Neuronal stem cell (in vitro differentiated cells): ENCODE measurements around the gene DOK1.

Experiments
- DNase-seq: peaks from one replicate; pipeline ENCODE4 v3.0.0-alpha.2; 2013; ENCODE audit warnings: low spot score
- H2AFZ ChIP-seq: one replicate; pipeline ENCODE4 v1.6.1; 2013; ENCODE audit warnings: mild to moderate bottlenecking, low read length, inconsistent platforms
- H2AK5ac ChIP-seq: 2 replicates; pipeline ENCODE4 v1.6.1; 2013; ENCODE audit warnings: low read depth, mild to moderate bottlenecking, inconsistent platforms, low read length, moderate library complexity, mixed read lengths
- H2BK120ac ChIP-seq: 2 replicates; pipeline ENCODE4 v1.6.1; 2013; ENCODE audit warnings: low read depth, mild to moderate bottlenecking, inconsistent platforms, low read length, moderate library complexity, mixed read lengths
- H2BK12ac ChIP-seq: one replicate; pipeline ENCODE4 v1.6.1; 2013; ENCODE audit warnings: low read length, inconsistent platforms
- H2BK15ac ChIP-seq: 2 replicates; pipeline ENCODE4 v1.6.1; 2013; ENCODE audit warnings: mild to moderate bottlenecking, low read length, inconsistent platforms, mixed read lengths
- H2BK5ac ChIP-seq: one replicate; pipeline ENCODE4 v1.6.1; 2013; ENCODE audit warnings: inconsistent platforms, mild to moderate bottlenecking, low read length, moderate library complexity
- H3K14ac ChIP-seq: one replicate; pipeline ENCODE4 v1.6.1; 2013; ENCODE audit warnings: low read length, inconsistent platforms
- H3K18ac ChIP-seq: 2 replicates; pipeline ENCODE4 v1.6.1; 2013; ENCODE audit warnings: low read length, inconsistent platforms
- H3K23ac ChIP-seq: 2 replicates; pipeline ENCODE4 v1.6.1; 2013; ENCODE audit warnings: low read depth, mild to moderate bottlenecking, mixed read lengths, low read length, inconsistent platforms; ENCODE audit not compliant: poor library complexity
- H3K27ac ChIP-seq: replicated peaks from 3 replicates; pipeline ENCODE4 v1.5.1; 2013; ENCODE audit warnings: low read length, inconsistent platforms
- H3K27me3 ChIP-seq, 3 experiments: 2 replicates each; pipeline ENCODE4 v1.6.1; 2013; ENCODE audit warnings: low read length in 3 of 3, mild to moderate bottlenecking in 2 of 3, inconsistent platforms in 1 of 3, low read depth in 1 of 3, mixed read lengths in 1 of 3, moderate library complexity in 1 of 3; ENCODE audit not compliant: control insufficient read depth in 3 of 3, insufficient read depth in 3 of 3
- H3K36me3 ChIP-seq, 2 donors: replicated peaks in 1 of 2; 2 replicates each; pipeline ENCODE4 v1.6.1; 2013; ENCODE audit warnings: low read length in 2 of 2; ENCODE audit not compliant: control insufficient read depth in 2 of 2, insufficient read depth in 2 of 2
- H3K4ac ChIP-seq: 2 replicates; pipeline ENCODE4 v1.6.1; 2013; ENCODE audit warnings: inconsistent platforms, mild to moderate bottlenecking, low read length, moderate library complexity
- H3K4me1 ChIP-seq, 2 donors: 1 replicate in 1 of 2; 2 replicates in 1 of 2; pipeline ENCODE4 v1.6.1; 2013; ENCODE audit warnings: low read length in 2 of 2, low read depth in 1 of 2; ENCODE audit not compliant: control insufficient read depth in 2 of 2, insufficient read depth in 1 of 2
- H3K4me2 ChIP-seq: one replicate; pipeline ENCODE4 v1.6.1; 2013; ENCODE audit warnings: mild to moderate bottlenecking, low read length, inconsistent platforms; ENCODE audit not compliant: insufficient read depth, poor library complexity, severe bottlenecking
- H3K4me3 ChIP-seq, 2 donors: 2 replicates each; pipeline ENCODE4 v1.5.1; 2013; ENCODE audit warnings: low read length in 2 of 2, mild to moderate bottlenecking in 2 of 2, inconsistent platforms in 1 of 2, moderate library complexity in 1 of 2
- H3K79me1 ChIP-seq: one replicate; pipeline ENCODE4 v1.6.1; 2013; ENCODE audit warnings: low read depth, mild to moderate bottlenecking, inconsistent platforms, low read length, moderate library complexity
- H3K9ac ChIP-seq: one replicate; pipeline ENCODE4 v1.6.1; 2013; ENCODE audit warnings: mild to moderate bottlenecking, low read depth, low read length, inconsistent platforms; ENCODE audit not compliant: poor library complexity
- H3K9me3 ChIP-seq, 2 donors: replicated peaks in 1 of 2; 2 replicates each; pipeline versions ENCODE3 to v1.6.1; 2013; ENCODE audit warnings: low read length in 2 of 2, mild to moderate bottlenecking in 2 of 2, inconsistent platforms in 1 of 2, low read depth in 1 of 2, mixed read lengths in 1 of 2, moderate library complexity in 1 of 2; ENCODE audit not compliant: control insufficient read depth in 2 of 2, insufficient read depth in 1 of 2
- H4K8ac ChIP-seq: one replicate; pipeline ENCODE4 v1.6.1; 2013; ENCODE audit warnings: low read depth, mild to moderate bottlenecking, inconsistent platforms, low read length, moderate library complexity
- H4K91ac ChIP-seq: one replicate; pipeline ENCODE4 v1.6.1; 2013; ENCODE audit warnings: low read length, low read depth, mild to moderate bottlenecking, inconsistent platforms; ENCODE audit not compliant: poor library complexity
- WGBS, 2 donors: extraction: QIAGEN DNeasy Blood & Tissue Kit; methylation state at CpG; one replicate each; pipeline ENCODE4 v1.1.7; 2013; ENCODE audit warnings: missing lambda C conversion rate in 2 of 2, mixed read lengths in 1 of 2; ENCODE audit not compliant: insufficient read length in 2 of 2, insufficient replicate concordance in 1 of 2; ENCODE audit errors: extremely low coverage in 2 of 2; 5-methylcytosine and 5-hydroxymethylcytosine counted together

Gene DOK1

DNA sequence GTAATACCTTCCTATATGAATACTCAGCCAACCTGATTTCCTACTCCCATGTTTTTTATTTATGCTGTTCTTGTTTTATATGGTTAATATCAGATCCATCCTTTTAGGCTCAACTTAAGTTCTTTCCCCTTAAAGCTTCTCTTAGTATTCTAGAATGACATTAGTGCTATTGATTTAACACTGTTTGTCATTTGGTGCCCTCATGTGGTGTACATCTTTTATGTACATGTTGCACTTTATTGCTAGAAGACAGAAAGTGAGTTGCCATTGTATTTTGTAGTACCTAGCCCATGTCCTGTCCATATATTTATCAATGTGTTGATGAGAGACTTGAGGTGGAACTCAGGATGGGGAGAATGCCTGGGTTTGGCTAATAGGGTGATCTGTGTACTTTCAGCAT, 22.3 kb upstream of the DOK1 start:
- H3K27ac ChIP-seq, result no peak overlapping the region
- no peak overlapping the region for H4K8ac ChIP-seq
- no peak overlapping the region for H2BK5ac ChIP-seq
- H3K14ac ChIP-seq, result no peak overlapping the region
- H4K91ac ChIP-seq, result no peak overlapping the region
- DNase-seq, result no peak
- no peak overlapping the region for H2BK120ac ChIP-seq
- H3K27me3 ChIP-seq, result no peaks in the 10 kb centered on the region
- peaks cover 11 to 17% of the 10 kb centered on the region in 2 donors for H3K4me1 ChIP-seq
- H3K4me2 ChIP-seq, result no peak overlapping the region
- no peak overlapping the region for H3K18ac ChIP-seq
- H3K4me3 ChIP-seq, result no peak overlapping the region
- H2AK5ac ChIP-seq, result no peak overlapping the region
- no peak overlapping the region for H3K23ac ChIP-seq
- H3K9me3 ChIP-seq, result no peaks in the 10 kb centered on the region
- H3K4ac ChIP-seq, result no peak overlapping the region
- H3K36me3 ChIP-seq, result peaks cover 26 to 63% of the 10 kb centered on the region in 2 donors
- H3K79me1 ChIP-seq, result peaks cover 5% of the 10 kb centered on the region
- H2AFZ ChIP-seq, result no peak overlapping the region
- H2BK12ac ChIP-seq, result no peak overlapping the region
- H2BK15ac ChIP-seq, result no peak overlapping the region
- no peak overlapping the region for H3K9ac ChIP-seq

DNA sequence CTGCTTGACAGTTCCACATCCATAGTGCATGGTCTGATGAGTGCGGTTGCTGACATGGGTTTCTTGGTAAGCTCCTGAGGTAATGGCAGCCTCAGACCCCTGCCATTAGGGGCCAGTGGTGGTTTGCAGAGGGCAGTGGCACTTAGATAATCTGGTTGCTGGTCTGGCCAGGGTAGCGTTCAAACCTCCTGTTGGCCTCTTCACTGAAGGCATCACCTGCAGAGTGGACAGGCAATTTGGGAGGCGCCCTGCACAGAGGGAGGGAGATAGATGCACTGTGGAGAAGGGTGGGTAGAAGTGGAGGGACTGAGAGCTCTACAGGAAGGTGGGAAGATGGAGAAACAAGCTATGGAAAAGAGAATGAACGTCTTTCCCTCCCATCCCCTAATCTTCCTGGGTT, 21.1 kb upstream of the DOK1 start:
- WGBS, 2 donors, result no CpG with 5 or more reads among the region's 4 CpGs
- Histone ChIP-seq H3K27ac (no peak overlapping the region), H2BK5ac (no peak overlapping the region), H3K36me3 (peaks cover 15 to 51% of the 10 kb centered on the region in 2 donors), H3K14ac (no peak overlapping the region), H4K8ac (no peak overlapping the region), H3K27me3 (no peaks in the 10 kb centered on the region), H2BK15ac (no peak overlapping the region), H3K9ac (no peak overlapping the region), H3K4me2 (no peak overlapping the region), H3K9me3 (no peaks in the 10 kb centered on the region), H3K4me3 (no peak overlapping the region), H3K79me1 (peaks cover 4% of the 10 kb centered on the region), H2AK5ac (no peak overlapping the region), H4K91ac (no peak overlapping the region), H3K4ac (no peak overlapping the region), H3K23ac (no peak overlapping the region), H3K18ac (no peak overlapping the region), H3K4me1 (peaks cover 7 to 15% of the 10 kb centered on the region in 2 donors), H2BK12ac (no peak overlapping the region), H2AFZ (no peak overlapping the region), H2BK120ac (no peak overlapping the region)
- no peak for DNase-seq

DNA sequence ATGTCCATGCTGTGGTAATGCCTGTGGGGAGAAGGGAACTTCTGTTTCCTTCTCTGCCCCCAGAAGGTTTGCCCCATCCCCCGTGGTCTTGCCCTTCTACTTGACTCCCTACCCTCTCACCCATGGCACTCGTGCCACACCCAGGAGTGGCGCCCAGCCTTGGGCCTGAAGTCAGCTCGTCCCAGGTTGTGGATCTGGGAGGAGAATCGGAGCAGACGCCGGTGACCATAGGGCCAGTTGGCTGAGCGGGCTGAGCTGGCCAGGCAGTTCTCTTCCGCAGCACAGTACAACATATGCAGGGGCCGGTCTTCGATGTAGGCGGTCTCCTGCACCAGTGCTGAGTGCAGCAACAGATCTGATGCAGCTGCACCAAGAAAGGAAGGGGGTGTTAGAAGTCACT, 20.1 kb upstream of the DOK1 start:
- Histone ChIP-seq H2BK12ac (no peak overlapping the region), H3K23ac (no peak overlapping the region), H3K27me3 (no peaks in the 10 kb centered on the region), H3K9me3 (no peaks in the 10 kb centered on the region), H3K14ac (no peak overlapping the region), H2BK5ac (no peak overlapping the region), H3K18ac (no peak overlapping the region), H3K79me1 (no peaks in the 10 kb centered on the region), H2BK15ac (no peak overlapping the region), H2AK5ac (no peak overlapping the region), H3K27ac (no peak overlapping the region), H3K4me2 (no peak overlapping the region), H2AFZ (no peak overlapping the region), H3K4ac (no peak overlapping the region), H3K4me3 (no peak overlapping the region), H2BK120ac (no peak overlapping the region), H4K91ac (no peak overlapping the region), H3K9ac (peak overlapping the region; percentile 13), H3K36me3 (peaks cover 15 to 51% of the 10 kb centered on the region in 2 donors), H3K4me1 (peaks cover 5 to 9% of the 10 kb centered on the region in 2 donors), H4K8ac (no peak overlapping the region)
- DNase-seq, result no peak
- no CpG with 5 or more reads among the region's 12 CpGs for WGBS, 2 donors

- peaks cover 15 to 51% of the 10 kb centered on the region in 2 donors for H3K36me3 ChIP-seq
- H3K79me1 ChIP-seq, result no peaks in the 10 kb centered on the region
- no peak overlapping the region for H3K18ac ChIP-seq
- H3K4me2 ChIP-seq, result no peak overlapping the region
- H3K9ac ChIP-seq, result no peak overlapping the region
- H3K23ac ChIP-seq, result no peak overlapping the region
- peaks cover 4 to 9% of the 10 kb centered on the region in 2 donors for H3K4me1 ChIP-seq
- no peak overlapping the region for H2BK5ac ChIP-seq
- H2AFZ ChIP-seq, result no peak overlapping the region
- H3K27me3 ChIP-seq, result no peaks in the 10 kb centered on the region
- H3K14ac ChIP-seq, result no peak overlapping the region
- H2BK12ac ChIP-seq, result no peak overlapping the region
- no peak overlapping the region for H4K8ac ChIP-seq
- H3K4ac ChIP-seq, result no peak overlapping the region
- no peak overlapping the region for H3K27ac ChIP-seq
- no CpG with 5 or more reads among the region's 10 CpGs for WGBS, 2 donors
- H2BK120ac ChIP-seq, result no peak overlapping the region
- no peak overlapping the region for H2AK5ac ChIP-seq
- no peak for DNase-seq
- H2BK15ac ChIP-seq, result no peak overlapping the region
- H3K4me3 ChIP-seq, result no peak overlapping the region
- no peaks in the 10 kb centered on the region for H3K9me3 ChIP-seq
- no peak overlapping the region for H4K91ac ChIP-seq
These were observed 19.0 kb upstream of the DOK1 start for GRCh38 chr2:74535440-74535965.
